Anterior cingulate cortex (tissue), 58 donors: ENCODE measurements around the gene RAI14.
"Not testable (repeated sequence)": the region's sequence is repeated elsewhere in the genome, so short reads cannot be mapped to it uniquely, and the experiment has no call there.

Experiments used
- DNase-seq, 58 donors: peaks; one replicate each; lab custom pipeline; 2025; lab: John Stamatoyannopoulos, UW

The RAI14 gene

DNA sequence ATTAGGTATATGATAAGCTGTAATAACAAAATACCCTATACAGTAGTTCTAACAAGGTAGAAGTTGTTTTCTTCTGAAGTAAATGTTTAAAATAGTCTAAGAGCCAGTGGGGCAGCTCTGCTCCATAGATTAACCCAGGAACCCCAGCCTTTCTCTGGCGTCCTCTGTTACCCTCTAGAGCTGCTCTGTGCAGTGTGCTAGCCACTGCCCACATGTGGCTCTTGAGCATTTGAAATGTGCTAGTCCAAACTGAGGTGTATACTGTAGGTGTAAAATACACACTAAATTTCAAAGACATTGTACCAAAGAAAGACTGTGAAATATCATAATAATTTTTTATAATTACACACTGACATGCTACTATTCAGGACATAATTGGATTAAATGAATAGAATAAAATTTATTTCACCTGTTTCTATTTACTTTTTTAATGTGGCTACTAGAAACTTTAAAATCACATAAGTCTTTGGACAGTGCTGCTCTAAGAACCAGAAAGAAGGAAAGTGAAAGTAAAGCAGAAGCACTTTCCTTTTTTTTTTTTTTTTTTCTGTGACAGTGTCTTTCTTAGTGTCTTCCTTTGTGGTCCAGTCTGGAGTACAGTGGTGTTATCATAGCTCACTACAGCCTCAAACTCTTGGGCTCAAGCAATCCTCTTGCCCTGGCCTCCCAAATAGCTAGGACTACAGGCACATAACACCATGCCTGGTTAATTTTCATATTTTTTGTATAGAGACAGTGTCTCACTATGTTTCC is 39.3 kb downstream of the RAI14 start:
- no peak for DNase-seq

DNA sequence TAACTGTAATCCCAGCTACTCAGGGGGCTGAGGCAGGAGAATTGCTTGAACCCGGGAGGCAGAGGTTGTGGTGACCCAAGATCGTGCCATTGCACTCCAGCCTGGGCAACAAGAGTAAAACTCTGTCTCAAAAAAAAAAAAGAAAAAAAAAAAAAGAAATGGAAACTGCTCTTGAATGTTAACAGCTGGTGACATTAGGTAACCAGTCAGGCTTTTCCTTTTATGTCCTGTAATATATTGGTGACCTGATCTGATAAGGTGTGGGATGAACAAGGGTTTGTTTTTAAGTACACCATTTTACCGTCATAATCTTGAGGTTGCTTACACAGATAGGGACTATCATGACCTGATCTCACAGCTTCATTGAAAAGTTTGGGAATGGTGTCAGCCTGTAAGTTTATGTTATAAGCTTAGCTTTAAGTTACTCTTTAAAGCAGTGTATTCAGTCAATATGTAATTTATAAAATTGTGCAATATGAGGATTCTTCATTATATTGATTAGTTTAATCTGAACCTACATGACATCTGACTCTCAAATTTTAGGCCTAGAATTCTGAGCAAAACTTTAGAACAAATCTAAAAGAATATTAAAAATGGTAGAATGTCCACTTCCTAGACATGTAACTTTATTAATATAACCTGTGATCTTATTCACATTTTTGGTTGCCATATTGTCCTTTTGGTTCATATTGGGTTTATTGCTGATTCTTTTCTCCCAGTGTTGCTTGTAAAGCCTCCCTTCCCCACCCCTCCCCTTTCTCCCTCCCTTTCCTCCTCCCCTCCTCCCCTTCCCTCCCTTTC is 41.4 kb downstream of the RAI14 start:
- no peak for DNase-seq

- DNase-seq: no peak
Measured at GRCh38 chr5:34698109-34698419, 41.9 kb downstream of the RAI14 start.

- no peak for DNase-seq
Measured at GRCh38 chr5:34698754-34699153, 42.6 kb downstream of the RAI14 start.

DNA sequence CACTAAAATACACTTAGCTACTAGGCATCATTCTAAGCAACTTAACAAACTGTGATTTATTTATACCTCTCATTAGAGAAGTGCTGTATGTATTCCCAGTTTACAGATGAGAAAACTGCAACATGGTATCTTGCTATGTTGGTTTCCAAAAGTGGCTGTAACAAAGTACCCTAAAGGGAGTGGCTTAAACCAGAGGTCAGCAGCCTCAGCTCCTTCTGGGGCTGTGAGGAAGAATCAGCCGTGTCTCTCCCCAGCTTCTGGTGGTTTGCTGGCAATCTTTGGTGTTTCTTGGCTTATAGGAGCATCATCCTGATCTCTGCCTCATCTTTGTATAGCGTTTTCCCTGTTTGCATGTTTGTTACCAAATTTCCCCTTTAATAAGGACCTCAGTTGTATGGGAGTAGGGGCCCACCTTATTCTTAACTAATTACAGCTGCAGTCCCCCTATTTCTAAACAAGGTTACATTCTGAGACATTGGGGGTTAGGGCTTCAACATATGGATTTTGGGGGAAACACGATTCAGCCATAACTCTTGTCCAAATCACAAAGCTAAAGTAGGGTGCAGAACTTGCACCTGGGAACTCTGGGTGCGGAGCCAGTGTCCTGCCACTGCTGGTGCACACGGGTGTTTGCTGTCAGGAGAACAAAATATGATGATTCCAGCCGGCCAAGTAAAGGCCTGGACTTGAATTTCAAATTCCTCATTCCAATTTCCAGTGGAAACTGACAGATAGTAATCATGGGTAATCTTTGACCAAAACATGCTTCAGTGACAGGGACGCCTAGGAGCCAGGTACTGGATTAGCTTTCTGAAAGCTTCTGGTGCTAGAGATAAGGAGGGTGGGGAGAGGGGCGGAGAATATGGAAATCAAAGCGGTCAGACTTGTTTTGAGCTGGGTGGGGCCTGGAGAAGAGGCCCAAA is 43.3 kb downstream of the RAI14 start:
- DNase-seq: no peak

GRCh38 chr5:34700078-34700452 is 43.9 kb downstream of the RAI14 start:
- no peak for DNase-seq

GRCh38 chr5:34701442-34701841 is 45.3 kb downstream of the RAI14 start:
- DNase-seq: not testable (repeated sequence)

DNA sequence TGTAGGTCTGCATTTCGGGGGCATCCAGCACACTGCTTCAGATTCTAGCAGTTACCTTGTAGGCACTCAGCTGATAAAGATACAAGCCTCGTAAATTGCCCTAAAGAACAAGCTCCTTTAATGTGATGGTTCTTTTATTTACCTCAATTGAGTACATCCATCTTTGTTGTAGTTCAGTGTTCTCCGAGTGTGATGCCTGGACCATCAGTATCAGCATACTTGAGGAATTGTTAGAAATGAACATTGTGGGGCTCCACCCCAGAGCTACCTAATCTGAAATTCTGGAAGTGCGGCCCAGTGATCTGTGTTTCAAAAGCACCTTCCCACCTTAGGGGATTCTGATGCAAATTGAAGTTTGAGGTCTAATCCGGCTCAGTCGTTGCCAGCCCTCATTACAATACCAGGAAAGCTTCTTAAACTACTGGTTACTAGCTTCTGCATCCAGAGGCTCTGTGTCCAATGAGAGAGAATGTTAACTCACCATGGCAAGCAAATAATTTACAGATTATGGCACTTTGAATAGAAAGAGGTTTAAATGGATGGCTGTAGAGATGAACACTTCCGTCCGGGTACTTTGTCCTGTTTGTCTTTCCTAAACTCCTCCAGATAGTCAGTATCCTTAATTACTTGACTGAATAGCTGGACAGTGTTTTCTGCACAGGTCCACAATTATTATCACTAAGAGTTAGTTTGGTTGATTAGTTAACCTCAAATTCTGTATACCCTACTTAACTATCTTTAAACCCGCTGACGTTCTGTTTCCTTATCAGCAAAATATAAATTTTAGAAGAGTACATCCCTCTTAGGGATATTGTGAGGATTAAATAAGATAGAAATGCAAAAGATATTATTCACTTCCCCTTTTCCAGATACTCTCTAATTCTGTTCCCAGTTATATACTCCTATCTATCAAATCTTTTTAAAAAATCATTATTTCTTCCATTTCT is 47.9 kb downstream of the RAI14 start:
- no peak for DNase-seq

GRCh38 chr5:34706084-34706483 is 50.0 kb downstream of the RAI14 start:
- no peak for DNase-seq

- DNase-seq: no peak
Measured at GRCh38 chr5:34707451-34708107, 51.5 kb downstream of the RAI14 start.

GRCh38 chr5:34708777-34709176 is 52.6 kb downstream of the RAI14 start:
- DNase-seq: no peak

- no peak for DNase-seq
Measured at GRCh38 chr5:34709861-34710673, 53.9 kb downstream of the RAI14 start.

- DNase-seq: no peak
Measured at GRCh38 chr5:34712565-34712964, 56.4 kb downstream of the RAI14 start.

GRCh38 chr5:34715711-34716110 is 59.6 kb downstream of the RAI14 start:
- DNase-seq: no peak

DNA sequence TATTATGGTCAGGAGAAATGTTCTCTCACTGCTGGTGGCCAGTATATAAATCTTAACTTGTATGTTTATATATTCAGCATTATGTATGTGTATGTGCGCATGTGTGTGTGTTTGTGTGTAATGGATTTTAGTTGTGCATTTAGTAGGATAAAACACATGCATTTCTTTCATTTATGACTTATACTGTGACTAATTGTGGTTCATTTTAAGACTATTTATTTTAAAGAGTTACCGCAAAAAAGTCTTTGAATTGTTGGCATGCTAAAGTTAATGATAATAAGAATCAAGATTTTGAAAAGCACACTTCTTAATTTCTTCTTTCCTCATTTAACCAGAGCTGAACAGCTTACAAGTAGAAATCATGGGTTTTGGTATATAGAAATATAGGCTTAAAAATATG is 60.9 kb downstream of the RAI14 start:
- DNase-seq: no peak

GRCh38 chr5:34717426-34718327 is 61.5 kb downstream of the RAI14 start:
- no peak for DNase-seq

DNA sequence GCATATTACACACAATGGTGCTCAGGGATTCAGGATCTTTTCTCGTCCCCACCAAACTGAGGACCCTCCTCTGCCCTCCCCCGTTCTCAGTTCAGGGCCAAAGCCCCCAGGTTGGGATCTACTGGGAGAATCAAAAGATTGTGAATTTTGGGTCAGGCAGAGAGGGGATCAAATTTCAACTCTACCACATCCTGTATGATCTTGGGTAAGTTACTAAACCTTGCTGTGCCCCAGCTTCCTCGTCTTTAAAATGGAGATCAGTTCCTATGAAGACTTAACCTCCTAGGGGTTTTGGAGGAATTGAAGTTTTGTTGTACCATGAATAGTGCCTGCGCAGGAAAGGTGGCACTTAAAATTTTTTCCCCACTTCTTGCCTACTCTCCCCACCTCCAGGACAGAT is 62.4 kb downstream of the RAI14 start:
- no peak for DNase-seq

DNA sequence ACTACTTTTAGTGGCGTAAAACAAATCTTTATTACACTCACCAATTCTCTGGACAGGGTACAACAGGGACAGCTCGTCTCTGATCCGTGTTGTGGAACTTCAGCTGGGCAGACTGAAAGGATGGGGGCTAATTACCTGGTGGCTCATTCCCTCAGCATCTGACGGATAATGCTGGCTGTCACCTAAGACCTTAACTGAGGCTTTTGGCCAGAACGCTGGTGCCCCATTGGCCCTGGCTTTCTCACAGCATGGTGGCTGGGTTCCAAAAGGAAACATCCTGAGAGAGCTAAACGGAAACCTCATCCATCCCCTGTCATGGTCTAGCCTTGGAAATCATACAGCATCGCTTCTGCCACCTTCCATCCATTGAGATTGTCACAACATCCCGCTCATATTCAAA is 62.9 kb downstream of the RAI14 start:
- DNase-seq: no peak
